Measurements from ENCODE around the gene LCE1B. TPM values are rescaled to one million over a fixed set of nuclear protein-coding genes. Genes with fewer than 3 reads are reported as not detected.

The LCE1B gene
- total RNA-seq, 1 experiment from 2014 or later = not detected

GRCh38 chr1:152855661-152856060 lies 43.9 kb downstream of the LCE1B start:
- no peak overlapping the region for H2BK12ac ChIP-seq (ENCODE audit: insufficient read length, low read depth, low read length)
- H3K4ac ChIP-seq (ENCODE audit: low read depth, low read length) = no peak overlapping the region
- no peak overlapping the region for H4K5ac ChIP-seq (ENCODE audit: insufficient read length, low read depth, low read length)
- no peaks in the 10 kb centered on the region for H3K79me1 ChIP-seq (ENCODE audit: insufficient read depth, low read depth, low read length, poor library complexity, severe bottlenecking)
- peaks cover 90 to 91% of the 10 kb centered on the region in 2 experiments for H3K9me3 Mint-ChIP-seq
- no peaks in the 10 kb centered on the region for H3K4me1 Mint-ChIP-seq
- no peak overlapping the region for H3K23ac ChIP-seq (ENCODE audit: insufficient read length, low read depth, low read length)
- no peak for DNase-seq
- H2BK120ac ChIP-seq (ENCODE audit: low read depth, low read length, poor library complexity, severe bottlenecking) = no peak overlapping the region
- no peak overlapping the region for H2AK5ac ChIP-seq (ENCODE audit: insufficient read length, low read length)
- TF ChIP-seq CTCF (conservative IDR thresholded peaks at IDR 0.05) = no peak
- no peaks in the 10 kb centered on the region for H3K4me1 ChIP-seq (ENCODE audit: insufficient read depth, low read length)
- H2BK15ac ChIP-seq (ENCODE audit: low read depth, low read length) = no peak overlapping the region
- H3K27me3 ChIP-seq (ENCODE audit: insufficient read depth, low read length) = no peaks in the 10 kb centered on the region
- no peak overlapping the region for H4K91ac ChIP-seq (ENCODE audit: insufficient read length, low read depth, low read length)
- H3K36me3 Mint-ChIP-seq (ENCODE audit: insufficient read depth in 1 of 3, low read depth in 3 of 3) = peaks cover 2 to 22% (median 6%) of the 10 kb centered on the region in 3 experiments; a peak in 5 of 7 replicates
- peaks cover 78% of the 10 kb centered on the region for H3K9me3 ChIP-seq (ENCODE audit: control insufficient read depth, low read depth, low read length)
- H3K9ac ChIP-seq (ENCODE audit: extremely low read depth, insufficient read length, low read length) = no peak overlapping the region
- H3K18ac ChIP-seq (ENCODE audit: insufficient read length, low read depth, low read length) = no peak overlapping the region
- no peak overlapping the region for H3K27ac Mint-ChIP-seq
- no peak overlapping the region for H3K4me2 ChIP-seq (ENCODE audit: insufficient read depth, insufficient read length, low read length)
- H2BK20ac ChIP-seq (ENCODE audit: low read depth, low read length, poor library complexity, severe bottlenecking) = no peak overlapping the region
- no peaks in the 10 kb centered on the region for H3K23me2 ChIP-seq (ENCODE audit: insufficient read length, low read depth, low read length, poor library complexity, severe bottlenecking)
- H3K27ac ChIP-seq (ENCODE audit: insufficient read length, low read depth, low read length) = no peak overlapping the region
- H3K79me2 ChIP-seq (ENCODE audit: insufficient read depth, low read length) = no peaks in the 10 kb centered on the region
- H4K8ac ChIP-seq (replicated peaks; ENCODE audit: insufficient read length, low read depth, low read length) = no peak overlapping the region
- H3T11ph ChIP-seq (ENCODE audit: low read length) = no peak overlapping the region
- no peak overlapping the region for H3K4me3 Mint-ChIP-seq
- H2BK5ac ChIP-seq (ENCODE audit: insufficient read length, low read length) = no peak overlapping the region
- no peak overlapping the region for H2AFZ ChIP-seq (ENCODE audit: low read length)
- H3K27me3 Mint-ChIP-seq (ENCODE audit: low read depth) = no peaks in the 10 kb centered on the region
- H4K20me1 ChIP-seq (ENCODE audit: control insufficient read depth, insufficient read depth, insufficient read length) = no peaks in the 10 kb centered on the region
- no peak overlapping the region for H3K14ac ChIP-seq (ENCODE audit: insufficient read depth, low read length)
- H3K56ac ChIP-seq (ENCODE audit: insufficient read length, low read depth, low read length) = no peak overlapping the region
- WGBS (ENCODE audit: extremely low coverage, insufficient read length, low lambda C conversion rate) = no CpG with 5 or more reads among the region's 2 CpGs
